CD8-positive, alpha-beta memory T cell (primary cell): ENCODE measurements around the gene EAF1. TPM values are rescaled to one million over a fixed set of nuclear protein-coding genes. Genes with fewer than 3 reads are reported as not detected.

Source experiments
- CTCF ChIA-PET: fragments of 350-600 bp; sonication (Branson Sonifier 250); formaldehyde crosslinking; loops from one replicate; lab custom pipeline; 2021; ENCODE audit warnings: antibody characterized with exemption; lab: Charles Lee
- POLR2A ChIA-PET: fragments of 350-600 bp; sonication (Branson Sonifier 250); formaldehyde crosslinking; loops from one replicate; lab custom pipeline; 2021; ENCODE audit warnings: antibody characterized with exemption; lab: Charles Lee
- DNase-seq, 5 donors: peaks; one replicate each; pipeline versions ENCODE4 v3.0.0 to v3.0.0-alpha.2; 2020 to 2022; ENCODE audit warnings: mixed read lengths in 1 of 5
- H3K27ac ChIP-seq: one replicate; pipeline ENCODE4 v1.7.0; 2013; ENCODE audit warnings: low read depth, mild to moderate bottlenecking, low read length, moderate library complexity
- H3K27me3 ChIP-seq: 2 replicates; pipeline ENCODE4 v1.7.0; 2013; ENCODE audit warnings: low read length, mild to moderate bottlenecking; ENCODE audit not compliant: insufficient read depth, poor library complexity, severe bottlenecking
- H3K36me3 ChIP-seq: 2 replicates; pipeline ENCODE4 v1.7.0; 2013; ENCODE audit warnings: mild to moderate bottlenecking, low read length, moderate library complexity; ENCODE audit not compliant: insufficient read depth
- H3K4me1 ChIP-seq: 2 replicates; pipeline ENCODE4 v1.7.0; 2013; ENCODE audit warnings: mild to moderate bottlenecking, low read length, moderate library complexity; ENCODE audit not compliant: insufficient read depth
- H3K4me3 ChIP-seq: 2 replicates; pipeline ENCODE4 v1.7.0; 2013; ENCODE audit warnings: mild to moderate bottlenecking, low read length
- H3K9me3 ChIP-seq: 2 replicates; pipeline ENCODE4 v1.7.0; 2013; ENCODE audit warnings: mild to moderate bottlenecking, low read length
- H3K27ac Mint-ChIP-seq, 8 donors: one replicate each; pipeline ENCODE4 v1.8.0; 2020 to 2021; ENCODE audit warnings: mixed read lengths in 8 of 8, mild to moderate bottlenecking in 6 of 8, inconsistent platforms in 3 of 8, moderate library complexity in 3 of 8
- H3K27me3 Mint-ChIP-seq, 2 donors: one replicate each; pipeline ENCODE4 v1.8.0; 2020 to 2021; ENCODE audit warnings: mixed read lengths in 2 of 2, mild to moderate bottlenecking in 1 of 2, moderate library complexity in 1 of 2
- H3K36me3 Mint-ChIP-seq, 3 donors: one replicate each; pipeline ENCODE4 v1.8.0; 2020 to 2021; ENCODE audit warnings: mixed read lengths in 3 of 3, inconsistent platforms in 1 of 3, mild to moderate bottlenecking in 1 of 3
- H3K4me1 Mint-ChIP-seq, 3 donors: one replicate each; pipeline ENCODE4 v1.8.0; 2020 to 2021; ENCODE audit warnings: mixed read lengths in 3 of 3, inconsistent platforms in 1 of 3, mild to moderate bottlenecking in 1 of 3
- H3K4me3 Mint-ChIP-seq, 7 donors: one replicate each; pipeline ENCODE4 v1.8.0; 2020 to 2021; ENCODE audit warnings: mixed read lengths in 7 of 7, mild to moderate bottlenecking in 6 of 7, moderate library complexity in 4 of 7, inconsistent platforms in 2 of 7
- H3K9me3 Mint-ChIP-seq, 5 donors: one replicate each; pipeline ENCODE4 v1.8.0; 2020 to 2022; ENCODE audit warnings: mixed read lengths in 5 of 5, mild to moderate bottlenecking in 3 of 5, moderate library complexity in 2 of 5, inconsistent platforms in 1 of 5
- polyA plus RNA-seq: library from polyadenylated mRNA; unstranded; fragments of 300-500 nt; fragmentation: Illumina TruSeq; gene quantifications from one replicate; pipeline ENCODE4 v1.2.3, GENCODE V29; 2021
- total RNA-seq, 2 experiments: library from RNA; stranded (reverse); gene quantifications; one replicate each; pipeline ENCODE4 v1.2.3, GENCODE V29; 2021

EAF1 gene
- total and polyA plus RNA-seq, 3 experiments from 2014 or later: 21.2 to 26.8 (median 25.8) TPM

- H3K36me3 ChIP-seq: peaks cover 14% of the 10 kb centered on the region
- Mint-ChIP-seq H3K27ac (peak overlapping the region in 4 of 8 donors; percentile 39 to 70 (median 60)), H3K4me3 (no peak overlapping the region), H3K27me3 (no peaks in the 10 kb centered on the region), H3K36me3 (peaks cover 21 to 58% (median 22%) of the 10 kb centered on the region in 3 donors), H3K4me1 (peaks cover 11 to 29% (median 14%) of the 10 kb centered on the region in 3 donors), H3K9me3 (no peaks in the 10 kb centered on the region)
- no peaks in the 10 kb centered on the region for H3K4me1 ChIP-seq
- no peak for DNase-seq
- H3K27me3 ChIP-seq: no peaks in the 10 kb centered on the region
- no peak overlapping the region for H3K4me3 ChIP-seq
- ChIA-PET CTCF (interaction anchor here (1.2 kb wide), 1 partner anchor 10 kb away, joined by 3 read pairs; no protein-coding TSS in a partner anchor), POLR2A (no interaction called here)
- no peak overlapping the region for H3K27ac ChIP-seq
- no peaks in the 10 kb centered on the region for H3K9me3 ChIP-seq
Measured at GRCh38 chr3:15443826-15444524, 16.6 kb downstream of the EAF1 start.

- H3K9me3 ChIP-seq: no peaks in the 10 kb centered on the region
- H3K4me1 Mint-ChIP-seq: peaks cover 0 to 4% (median 0%) of the 10 kb centered on the region in 3 donors
- no peaks in the 10 kb centered on the region for H3K36me3 ChIP-seq
- H3K27me3 Mint-ChIP-seq: no peaks in the 10 kb centered on the region
- peaks cover 7 to 14% (median 9%) of the 10 kb centered on the region in 3 donors for H3K36me3 Mint-ChIP-seq
- no peak overlapping the region for H3K27ac ChIP-seq
- CTCF ChIA-PET: no interaction called here
- no peak overlapping the region for H3K4me3 ChIP-seq
- DNase-seq: no peak
- no peak overlapping the region for H3K4me3 Mint-ChIP-seq
- H3K27me3 ChIP-seq: no peaks in the 10 kb centered on the region
- no peaks in the 10 kb centered on the region for H3K4me1 ChIP-seq
- H3K9me3 Mint-ChIP-seq: no peaks in the 10 kb centered on the region
- POLR2A ChIA-PET: no interaction called here
- peak overlapping the region in 4 of 8 donors; percentile 15 to 46 (median 28) for H3K27ac Mint-ChIP-seq
Measured at GRCh38 chr3:15449489-15450224, 22.3 kb downstream of the EAF1 start.

- H3K36me3 Mint-ChIP-seq: peaks cover 4 to 13% (median 4%) of the 10 kb centered on the region in 3 donors
- Histone ChIP-seq H3K36me3 (no peaks in the 10 kb centered on the region), H3K9me3 (no peaks in the 10 kb centered on the region), H3K27me3 (no peaks in the 10 kb centered on the region), H3K27ac (no peak overlapping the region), H3K4me1 (no peaks in the 10 kb centered on the region), H3K4me3 (no peak overlapping the region)
- H3K9me3 Mint-ChIP-seq: no peaks in the 10 kb centered on the region
- H3K27ac Mint-ChIP-seq: peak overlapping the region in 4 of 8 donors; percentile 12 to 70 (median 50)
- no peaks in the 10 kb centered on the region for H3K27me3 Mint-ChIP-seq
- no peak overlapping the region for H3K4me3 Mint-ChIP-seq
- CTCF ChIA-PET: no interaction called here
- POLR2A ChIA-PET: no interaction called here
- H3K4me1 Mint-ChIP-seq: no peaks in the 10 kb centered on the region
- DNase-seq: no peak
Measured at GRCh38 chr3:15450438-15451215, 23.2 kb downstream of the EAF1 start.

GRCh38 chr3:15451216-15452113, 24.1 kb downstream of the EAF1 start:
- no peak for DNase-seq
- H3K36me3 ChIP-seq: no peaks in the 10 kb centered on the region
- no peaks in the 10 kb centered on the region for H3K9me3 Mint-ChIP-seq
- H3K27ac Mint-ChIP-seq: peak overlapping the region in 3 of 8 donors; percentile 20 to 89 (median 43)
- no peak overlapping the region for H3K4me3 ChIP-seq
- H3K4me3 Mint-ChIP-seq: peak overlapping the region in 1 of 7 donors; percentile 44
- CTCF ChIA-PET: no interaction called here
- POLR2A ChIA-PET: no interaction called here
- no peaks in the 10 kb centered on the region for H3K4me1 ChIP-seq
- no peaks in the 10 kb centered on the region for H3K9me3 ChIP-seq
- peaks cover 4 to 13% (median 4%) of the 10 kb centered on the region in 3 donors for H3K36me3 Mint-ChIP-seq
- no peak overlapping the region for H3K27ac ChIP-seq
- no peaks in the 10 kb centered on the region for H3K27me3 ChIP-seq
- no peaks in the 10 kb centered on the region for H3K27me3 Mint-ChIP-seq
- H3K4me1 Mint-ChIP-seq: no peaks in the 10 kb centered on the region

GRCh38 chr3:15452156-15452555, 24.8 kb downstream of the EAF1 start:
- no peaks in the 10 kb centered on the region for H3K9me3 ChIP-seq
- H3K36me3 Mint-ChIP-seq: peaks cover 4 to 13% (median 4%) of the 10 kb centered on the region in 3 donors
- H3K27me3 ChIP-seq: no peaks in the 10 kb centered on the region
- DNase-seq: no peak
- no peaks in the 10 kb centered on the region for H3K4me1 ChIP-seq
- H3K4me3 ChIP-seq: no peak overlapping the region
- H3K4me1 Mint-ChIP-seq: no peaks in the 10 kb centered on the region
- peak overlapping the region in 2 of 8 donors; percentile 1 to 88 for H3K27ac Mint-ChIP-seq
- H3K9me3 Mint-ChIP-seq: no peaks in the 10 kb centered on the region
- no peak overlapping the region for H3K4me3 Mint-ChIP-seq
- H3K27me3 Mint-ChIP-seq: no peaks in the 10 kb centered on the region
- no peak overlapping the region for H3K27ac ChIP-seq
- H3K36me3 ChIP-seq: no peaks in the 10 kb centered on the region
- CTCF ChIA-PET: no interaction called here
- POLR2A ChIA-PET: no interaction called here

- Histone ChIP-seq H3K36me3 (no peaks in the 10 kb centered on the region), H3K4me1 (no peaks in the 10 kb centered on the region), H3K9me3 (no peaks in the 10 kb centered on the region), H3K27me3 (no peaks in the 10 kb centered on the region), H3K4me3 (no peak overlapping the region), H3K27ac (no peak overlapping the region)
- H3K27me3 Mint-ChIP-seq: no peaks in the 10 kb centered on the region
- peak overlapping the region in 3 of 8 donors; percentile 29 to 40 (median 39) for H3K27ac Mint-ChIP-seq
- no peak overlapping the region for H3K4me3 Mint-ChIP-seq
- H3K36me3 Mint-ChIP-seq: peaks cover 4 to 13% (median 4%) of the 10 kb centered on the region in 3 donors
- POLR2A ChIA-PET: no interaction called here
- no peaks in the 10 kb centered on the region for H3K9me3 Mint-ChIP-seq
- no peak for DNase-seq
- no peaks in the 10 kb centered on the region for H3K4me1 Mint-ChIP-seq
- CTCF ChIA-PET: no interaction called here
Measured at GRCh38 chr3:15452961-15453360, 25.6 kb downstream of the EAF1 start.

- Mint-ChIP-seq H3K4me3 (no peak overlapping the region), H3K27ac (peak overlapping the region in 2 of 8 donors; percentile 29 to 39)
Measured at GRCh38 chr3:15453501-15453900, 26.1 kb downstream of the EAF1 start.

More at GRCh38 chr3:15453501-15453900, 26.1 kb downstream of the EAF1 start:
- peaks cover 4 to 13% (median 8%) of the 10 kb centered on the region in 3 donors for H3K36me3 Mint-ChIP-seq
- H3K27ac ChIP-seq: no peak overlapping the region
- ChIA-PET POLR2A (no interaction called here), CTCF (no interaction called here)
- H3K4me1 Mint-ChIP-seq: no peaks in the 10 kb centered on the region
- H3K9me3 ChIP-seq: no peaks in the 10 kb centered on the region
- no peaks in the 10 kb centered on the region for H3K4me1 ChIP-seq
- no peaks in the 10 kb centered on the region for H3K27me3 ChIP-seq
- no peak for DNase-seq
- no peaks in the 10 kb centered on the region for H3K9me3 Mint-ChIP-seq
- no peak overlapping the region for H3K4me3 ChIP-seq
- no peaks in the 10 kb centered on the region for H3K36me3 ChIP-seq
- no peaks in the 10 kb centered on the region for H3K27me3 Mint-ChIP-seq
